Activated CD8-positive, alpha-beta memory T cell treated with anti-CD3 and anti-CD28 coated beads for 4 hours (primary cell): ENCODE data around the gene JUNB.
A peak's percentile ranks its signal among the peaks of the same experiment; 100 is the strongest.
"Not testable (repeated sequence)": the region's sequence is repeated elsewhere in the genome, so short reads cannot be mapped to it uniquely, and the experiment has no call there.

Experiments used
- DNase-seq, 2 donors: peaks; one replicate each; pipeline ENCODE4 v3.0.0-alpha.2; 2020; ENCODE audit warnings: low read depth in 2 of 2

The JUNB gene

GRCh38 chr19:12804051-12804450, 12.8 kb downstream of the JUNB start:
- no peak for DNase-seq

- DNase-seq, result peak in 1 of 2 donors; percentile 76
Measured at GRCh38 chr19:12806242-12807081, 15.2 kb downstream of the JUNB start, which contains the start of gene RNASEH2A. RNASEH2A (plus strand) TSS chr19:12806584; CDS start chr19:12806674, 90 bp downstream.

GRCh38 chr19:12815088-12815487, 23.8 kb downstream of the JUNB start:
- DNase-seq, result no peak

GRCh38 chr19:12817188-12817587, 25.9 kb downstream of the JUNB start:
- DNase-seq, result not testable (repeated sequence)

GRCh38 chr19:12817810-12818209, 26.5 kb downstream of the JUNB start:
- DNase-seq, result not testable (repeated sequence)

GRCh38 chr19:12821761-12822160, 30.5 kb downstream of the JUNB start:
- DNase-seq, result no peak

GRCh38 chr19:12825254-12826131, 34.2 kb downstream of the JUNB start:
- DNase-seq, result no peak

- no peak for DNase-seq
Measured at GRCh38 chr19:12828494-12828893, 37.2 kb downstream of the JUNB start.

- DNase-seq, result no peak
Measured at GRCh38 chr19:12833418-12833737, 42.1 kb downstream of the JUNB start.

GRCh38 chr19:12833738-12834565, 42.7 kb downstream of the JUNB start:
- no peak for DNase-seq

GRCh38 chr19:12834566-12834943, 43.3 kb downstream of the JUNB start, which contains the start of gene RTBDN:
RTBDN (minus strand) TSS chr19:12834579; CDS start chr19:12829979, 4,600 bp downstream.
- DNase-seq, result no peak

GRCh38 chr19:12834976-12835757, 43.9 kb downstream of the JUNB start:
- DNase-seq, result no peak

GRCh38 chr19:12836529-12836863, 45.2 kb downstream of the JUNB start:
- DNase-seq, result no peak

GRCh38 chr19:12837225-12837624, 45.9 kb downstream of the JUNB start:
- no peak for DNase-seq

- no peak for DNase-seq
Measured at GRCh38 chr19:12838182-12838885, 47.0 kb downstream of the JUNB start, which contains the start of gene MAST1. MAST1 (plus strand) TSS chr19:12838515; CDS start chr19:12838573, 58 bp downstream.

- no peak for DNase-seq
Measured at GRCh38 chr19:12838886-12839756, 47.8 kb downstream of the JUNB start.

GRCh38 chr19:12840091-12841079, 49.1 kb downstream of the JUNB start:
- no peak for DNase-seq

- DNase-seq, result no peak
Measured at GRCh38 chr19:12841094-12841493, 49.8 kb downstream of the JUNB start.
